Esophagus squamous epithelium (tissue), 5 donors: ENCODE measurements around the gene VAV3. TPM values are rescaled to one million over a fixed set of nuclear protein-coding genes. Genes with fewer than 3 reads are reported as not detected.
A peak's percentile ranks its signal among the peaks of the same experiment; 100 is the strongest.

ENCODE experiments used
- DNase-seq: peaks from one replicate; lab custom pipeline; 2025; lab: John Stamatoyannopoulos, UW
- H3K27ac ChIP-seq, 4 donors: fragments of 200-600 bp; sonication (generic); one replicate each; pipeline ENCODE4 v1.5.1; 2016 to 2019; ENCODE audit warnings: mild to moderate bottlenecking in 1 of 4
- H3K27me3 ChIP-seq, 4 donors: fragments of 200-600 bp; sonication (generic); 1 replicate in 3 of 4; 2 replicates in 1 of 4; pipeline versions ENCODE4 v1.5.1 to v1.6.0; 2017 to 2021; ENCODE audit warnings: antibody characterized with exemption in 1 of 4
- H3K36me3 ChIP-seq, 3 donors: fragments of 200-600 bp; sonication (generic); one replicate each; pipeline ENCODE4 v1.5.1; 2016 to 2019
- H3K4me1 ChIP-seq, 3 donors: fragments of 200-600 bp; sonication (generic); one replicate each; pipeline ENCODE4 v1.5.1; 2017 to 2019
- H3K4me3 ChIP-seq, 4 donors: fragments of 200-600 bp; sonication (generic); 1 replicate in 3 of 4; 2 replicates in 1 of 4; pipeline ENCODE4 v1.5.1; 2016 to 2019; ENCODE audit warnings: mild to moderate bottlenecking in 2 of 4, moderate library complexity in 1 of 4
- H3K9me3 ChIP-seq, 3 donors: fragments of 200-600 bp; sonication (generic); one replicate each; pipeline ENCODE4 v1.5.1; 2016 to 2019
- CTCF ChIP-seq, 6 experiments: fragments of 450-650 bp in 4 of 6; fragments of 200-600 bp in 2 of 6; sonication (generic) in 2 of 6; IDR thresholded peaks; one replicate each; pipeline ENCODE4 v1.5.1; 2016 to 2019; ENCODE audit warnings: antibody characterized with exemption in 6 of 6, mild to moderate bottlenecking in 4 of 6, moderate library complexity in 4 of 6
- POLR2A ChIP-seq, 4 donors: fragments of 450-650 bp; IDR thresholded peaks; one replicate each; pipeline ENCODE4 v1.6.1; 2017; ENCODE audit warnings: antibody characterized with exemption in 4 of 4, mild to moderate bottlenecking in 4 of 4, moderate library complexity in 3 of 4
- WGBS, 2 donors: methylation state at CpG; one replicate each; pipeline ENCODE4 v1.1.5; 2018; 5-methylcytosine and 5-hydroxymethylcytosine counted together
- intact Hi-C: fragments of 100-400 bp; cut with DNase I; formaldehyde crosslinking; loops from one replicate; pipeline ENCODE4 v1.15.0; 2022
- total RNA-seq, 4 donors: library from RNA; depleted of rRNA; stranded (reverse); fragments of >200 nt; gene quantifications; one replicate each; pipeline ENCODE4 v1.1.0, GENCODE V29; 2016
- donor health status: DM: yes; HTN: yes; CAD: no.

VAV3 gene
- 100 to 1,000 TPM in 1 of 4 donors, 10 to 100 TPM in 3; 43.4 to 126 (median 76.9) TPM for total RNA-seq

DNA sequence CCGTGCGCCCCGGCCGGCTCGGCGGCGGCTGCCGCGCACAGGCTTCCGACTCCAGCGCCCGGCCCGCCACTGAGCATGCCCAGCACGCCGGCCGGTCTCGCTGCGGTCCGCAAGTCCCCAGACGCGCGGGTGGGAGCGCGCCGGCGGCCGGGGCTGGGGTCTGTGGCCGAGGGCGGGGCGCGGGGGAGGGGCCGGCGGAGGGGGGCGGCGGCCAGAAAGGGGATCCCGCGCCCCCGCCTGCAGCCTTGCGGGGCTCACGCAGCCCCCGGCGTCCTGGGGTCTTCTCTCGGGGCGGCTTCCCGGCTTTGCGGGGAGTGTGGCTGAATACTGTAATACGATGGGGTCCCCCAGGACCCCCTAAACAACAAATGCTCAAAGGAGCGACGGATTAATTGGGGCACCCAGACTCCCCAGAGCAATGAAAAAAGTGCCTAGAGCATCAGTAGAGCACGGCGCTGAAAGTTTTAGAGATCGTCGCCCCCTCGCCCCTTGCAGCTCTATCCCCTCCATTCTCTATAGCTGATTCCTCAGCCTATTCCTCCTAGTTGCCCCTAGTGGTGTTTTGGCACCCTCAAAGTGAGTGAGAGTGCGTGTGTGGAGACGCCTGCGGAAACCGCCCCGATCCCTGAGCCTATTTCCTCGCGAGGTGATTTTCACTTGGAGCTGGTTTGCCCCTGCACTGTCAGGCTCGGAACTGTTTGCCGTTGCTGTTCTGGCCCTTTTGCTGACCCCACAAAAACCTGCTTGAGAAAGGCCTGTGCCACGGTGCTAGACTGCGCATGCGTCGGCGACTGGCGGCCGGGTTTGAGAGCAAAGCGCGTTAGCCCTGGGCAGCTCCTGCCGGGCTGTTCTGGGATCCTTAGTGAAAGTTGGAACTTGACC lies at the start of gene VAV3:
VAV3 (minus strand) TSS at position 71 of the 882 bp plus-strand sequence. CDS start 311 bp downstream, outside the sequence.
- 0 to 2% methylated on average over 19 to 26 of the region's 73 CpGs for WGBS, 2 donors
- H3K4me1 ChIP-seq: peaks cover 8 to 31% (median 20%) of the 10 kb centered on the region in 3 donors
- no peaks in the 10 kb centered on the region for H3K36me3 ChIP-seq
- no peaks in the 10 kb centered on the region for H3K9me3 ChIP-seq
- H3K27ac ChIP-seq: peak within 1 kb of the TSS; percentile 48 to 77 (median 64)
- peaks cover 0 to 55% (median 0%) of the 10 kb centered on the region in 4 donors for H3K27me3 ChIP-seq
- no peak for DNase-seq
- TF ChIP-seq CTCF (IDR thresholded peaks at IDR 0.05) (no peak), POLR2A (IDR thresholded peaks at IDR 0.05) (peak in 1 of 4 donors; percentile 29)
- peak within 1 kb of the TSS; percentile 40 to 69 (median 52) for H3K4me3 ChIP-seq
- intact Hi-C loops: no loop called here

DNA sequence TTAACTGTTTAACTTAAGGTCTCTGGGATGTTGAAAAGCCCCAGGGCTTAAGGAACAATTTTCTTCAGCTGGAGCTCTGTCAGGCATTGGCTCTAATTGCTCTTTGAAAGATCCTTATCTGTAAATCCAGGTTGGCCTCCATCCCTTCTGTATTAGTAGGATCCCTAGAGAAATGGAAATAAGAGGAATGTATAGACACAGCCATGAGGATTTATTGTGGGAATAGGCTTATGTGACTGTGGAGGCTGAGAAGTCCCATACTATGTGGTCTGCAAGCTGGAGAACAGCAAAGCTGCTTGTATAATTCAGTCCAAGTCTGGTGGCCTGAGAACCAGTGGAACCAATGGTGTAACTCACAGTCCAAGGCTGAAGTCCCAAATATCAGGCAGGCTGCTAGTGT lies 47.6 kb upstream of the VAV3 start:
- Histone ChIP-seq H3K27ac (no peak overlapping the region), H3K9me3 (no peaks in the 10 kb centered on the region), H3K36me3 (no peaks in the 10 kb centered on the region), H3K4me1 (peaks cover 0 to 7% (median 0%) of the 10 kb centered on the region in 3 donors), H3K27me3 (no peaks in the 10 kb centered on the region), H3K4me3 (no peak overlapping the region)
- intact Hi-C loops: no loop called here
- no peak for DNase-seq
- TF ChIP-seq POLR2A (IDR thresholded peaks at IDR 0.05): no peak
- no peak for TF ChIP-seq CTCF (IDR thresholded peaks at IDR 0.05)

DNA sequence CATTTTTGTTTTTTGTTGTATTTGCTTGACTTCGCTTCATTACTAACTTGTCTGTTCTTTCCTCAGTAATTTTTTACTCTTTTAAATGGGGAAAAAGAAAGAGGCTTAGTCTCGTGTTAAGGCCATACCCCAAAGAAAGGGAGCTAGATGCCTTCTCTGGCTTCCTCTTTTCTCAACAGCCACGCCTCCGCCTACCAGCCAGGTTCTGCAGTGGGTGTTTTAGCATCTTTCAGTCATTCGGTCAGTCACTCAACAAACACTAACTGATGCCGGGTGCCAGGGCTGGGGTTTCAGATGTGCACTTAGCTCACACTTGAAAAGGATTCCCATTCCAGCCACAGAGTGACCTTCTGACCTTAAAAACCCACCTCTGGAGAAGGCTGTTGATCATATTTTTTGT lies 46.3 kb upstream of the VAV3 start:
- DNase-seq: no peak
- Histone ChIP-seq H3K9me3 (no peaks in the 10 kb centered on the region), H3K36me3 (no peaks in the 10 kb centered on the region), H3K4me3 (no peak overlapping the region), H3K4me1 (peaks cover 0 to 7% (median 0%) of the 10 kb centered on the region in 3 donors), H3K27ac (no peak overlapping the region), H3K27me3 (no peaks in the 10 kb centered on the region)
- 92 to 95% methylated on average over 6 of the region's 6 CpGs for WGBS, 2 donors
- intact Hi-C loops: no loop called here
- TF ChIP-seq POLR2A (IDR thresholded peaks at IDR 0.05) (no peak), CTCF (IDR thresholded peaks at IDR 0.05) (no peak)

DNA sequence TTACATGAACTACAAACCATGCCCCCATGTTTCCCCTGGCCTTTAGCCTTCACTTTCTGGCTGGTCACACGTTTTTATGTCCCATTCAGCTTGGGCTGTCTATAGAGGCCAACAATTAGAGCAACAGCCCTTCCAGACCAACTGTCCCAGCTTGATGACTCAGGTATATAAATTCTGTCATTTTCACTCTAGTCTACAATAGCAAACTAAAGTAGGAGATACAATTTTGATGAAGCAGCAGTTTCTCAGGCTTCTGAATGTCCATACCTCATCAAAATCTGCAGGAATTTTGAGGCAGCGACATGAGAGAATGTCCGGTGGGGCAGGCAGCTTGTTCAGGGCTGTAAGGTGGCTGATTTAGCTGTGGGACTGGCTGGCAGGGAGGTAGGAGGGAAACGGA lies 45.6 kb upstream of the VAV3 start:
- no peaks in the 10 kb centered on the region for H3K27me3 ChIP-seq
- intact Hi-C loops: no loop called here
- no peak overlapping the region for H3K4me3 ChIP-seq
- peaks cover 0 to 7% (median 0%) of the 10 kb centered on the region in 3 donors for H3K4me1 ChIP-seq
- no peak overlapping the region for H3K27ac ChIP-seq
- no peaks in the 10 kb centered on the region for H3K36me3 ChIP-seq
- TF ChIP-seq POLR2A (IDR thresholded peaks at IDR 0.05): no peak
- TF ChIP-seq CTCF (IDR thresholded peaks at IDR 0.05): no peak
- 76 to 80% methylated on average over 4 of the region's 4 CpGs for WGBS, 2 donors
- DNase-seq: no peak
- no peaks in the 10 kb centered on the region for H3K9me3 ChIP-seq

DNA sequence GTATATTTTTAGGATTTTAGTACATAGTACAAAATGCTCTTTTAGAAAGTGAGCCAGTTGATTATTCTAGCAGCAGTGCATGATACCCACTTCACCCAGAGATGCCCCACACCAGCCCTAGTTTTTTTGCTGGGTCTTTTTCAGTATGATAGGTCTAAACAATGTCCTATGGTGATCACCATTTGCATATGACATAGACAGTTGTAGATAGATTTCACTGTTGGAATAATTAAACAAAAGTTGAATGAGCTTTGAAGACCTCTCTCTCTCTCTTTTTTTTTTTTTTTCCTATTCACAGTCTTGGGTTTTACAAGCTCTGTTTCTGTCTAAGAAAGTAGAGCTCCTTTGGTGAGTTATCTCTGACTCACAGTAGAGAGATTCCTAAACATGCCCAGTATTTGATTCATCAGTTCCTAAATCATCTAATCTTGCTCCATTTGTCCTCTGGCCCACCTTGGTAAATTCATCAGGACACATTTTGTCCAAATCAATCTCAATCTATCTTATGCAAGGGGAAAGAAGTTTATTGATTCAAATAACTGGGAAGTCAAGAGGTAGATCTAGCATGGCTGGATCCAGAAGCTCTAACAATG lies 44.7 kb upstream of the VAV3 start:
- DNase-seq: no peak
- Histone ChIP-seq H3K4me3 (no peak overlapping the region), H3K4me1 (peaks cover 0 to 7% (median 0%) of the 10 kb centered on the region in 3 donors), H3K27me3 (no peaks in the 10 kb centered on the region), H3K27ac (no peak overlapping the region), H3K36me3 (no peaks in the 10 kb centered on the region), H3K9me3 (no peaks in the 10 kb centered on the region)
- intact Hi-C loops: no loop called here
- TF ChIP-seq POLR2A (IDR thresholded peaks at IDR 0.05) (no peak), CTCF (IDR thresholded peaks at IDR 0.05) (no peak)
